NCI-H2029 (cell line): Measurements from ENCODE around the gene DKK3.

Source experiments
- DNase-seq: peaks from one replicate; lab custom pipeline; 2025; lab: John Stamatoyannopoulos, UW

DKK3 gene

DNA sequence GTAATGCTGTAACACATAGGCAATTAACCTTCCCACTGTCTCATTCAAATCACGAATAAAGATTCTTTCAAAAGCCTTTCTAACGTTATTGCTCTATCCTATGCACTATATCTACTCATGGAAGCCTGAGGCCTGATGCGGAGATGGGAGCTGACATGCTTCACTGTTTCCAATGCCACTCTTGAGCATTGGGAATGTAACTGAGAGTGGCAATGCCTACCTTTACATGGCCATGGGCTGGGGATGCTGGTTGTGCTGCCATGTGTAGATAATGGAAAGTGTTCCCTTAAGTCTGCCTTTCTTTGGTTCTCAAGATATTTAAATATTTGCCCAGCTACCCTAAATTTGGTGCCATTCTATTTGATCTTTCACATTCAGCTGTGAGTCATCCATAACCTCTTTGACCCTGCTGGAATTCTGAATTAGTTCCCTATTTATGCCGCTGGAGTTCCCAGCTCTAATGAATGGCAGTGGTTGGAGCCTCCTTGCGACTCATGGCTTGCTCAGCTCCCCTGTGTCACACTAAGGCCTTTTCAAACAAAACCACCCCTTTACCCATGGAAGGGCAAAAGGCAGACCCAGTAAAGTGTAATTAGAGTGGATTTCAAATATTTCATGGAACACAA is 21.4 kb upstream of the DKK3 start:
- no peak for DNase-seq

DNA sequence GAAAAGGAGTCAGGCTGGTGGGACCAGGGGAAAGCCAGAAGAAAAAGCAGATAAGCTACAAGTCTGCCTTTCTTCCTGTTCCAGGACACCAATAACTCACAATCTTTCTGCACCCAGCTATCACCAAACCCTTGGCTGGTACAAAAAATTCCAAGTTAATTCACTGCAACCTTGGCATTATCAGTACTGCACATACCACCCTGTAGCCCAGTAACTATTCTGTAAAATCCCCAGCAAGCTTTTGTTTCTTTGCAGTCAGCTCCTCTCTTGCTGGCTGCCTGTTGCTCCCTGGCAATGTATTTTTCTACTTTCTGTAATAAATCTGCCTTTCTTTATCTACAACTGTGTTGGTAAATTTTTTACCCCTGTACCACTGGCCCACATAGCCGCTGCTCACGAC is 20.7 kb upstream of the DKK3 start:
- no peak for DNase-seq

DNA sequence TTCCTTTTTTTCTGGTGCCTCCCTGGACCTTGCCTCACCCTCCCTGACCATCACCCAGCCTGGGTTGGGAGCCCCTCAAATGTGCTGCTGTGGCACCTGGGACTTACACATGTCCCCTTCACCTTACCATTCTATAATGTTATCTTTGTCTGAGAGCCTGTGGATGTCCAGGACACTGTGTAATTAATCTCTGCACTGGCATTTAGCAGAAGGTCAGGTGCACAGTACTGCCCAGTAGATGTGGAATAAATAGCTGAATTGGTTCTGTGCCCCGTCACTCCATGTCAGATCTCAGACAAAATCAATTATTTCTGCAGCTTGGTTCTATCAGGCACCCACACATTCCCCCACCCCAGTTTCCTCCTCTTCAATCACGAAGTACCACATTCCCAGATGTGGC is 19.9 kb upstream of the DKK3 start:
- DNase-seq: no peak

GRCh38 chr11:12026331-12027211 is 18.1 kb upstream of the DKK3 start:
- DNase-seq: no peak

DNA sequence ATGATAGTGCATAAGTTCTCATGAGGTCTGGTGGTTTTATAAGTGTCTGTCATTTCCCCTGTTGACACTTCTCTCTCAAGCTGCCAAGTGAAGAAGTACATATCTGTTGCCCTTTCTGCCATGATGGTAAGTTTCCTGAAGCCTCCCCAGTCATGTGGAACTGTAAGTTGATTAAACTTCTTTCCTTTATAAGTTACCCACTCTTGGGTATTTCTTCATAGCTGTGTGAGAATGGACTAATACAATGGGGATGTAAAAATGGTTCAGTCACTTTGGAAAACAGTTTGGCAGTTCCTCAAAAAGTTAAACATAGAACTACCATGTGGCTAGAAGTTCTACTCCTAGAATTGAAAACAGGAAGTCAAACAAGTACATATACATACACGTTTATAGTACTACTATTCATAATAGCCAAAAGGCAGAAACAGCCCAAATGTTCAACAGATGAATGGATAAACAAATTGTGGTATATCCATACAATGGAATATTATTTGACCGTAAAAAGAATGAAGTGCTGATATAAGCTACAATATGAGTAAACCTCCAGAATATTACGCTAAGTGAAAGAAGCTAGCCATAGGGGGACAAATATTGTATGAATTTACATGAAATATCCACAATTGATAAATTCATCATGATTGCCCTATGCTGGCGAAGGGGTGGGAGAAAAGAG is 16.0 kb upstream of the DKK3 start:
- no peak for DNase-seq

GRCh38 chr11:12023015-12023414 is 14.6 kb upstream of the DKK3 start:
- no peak for DNase-seq

DNA sequence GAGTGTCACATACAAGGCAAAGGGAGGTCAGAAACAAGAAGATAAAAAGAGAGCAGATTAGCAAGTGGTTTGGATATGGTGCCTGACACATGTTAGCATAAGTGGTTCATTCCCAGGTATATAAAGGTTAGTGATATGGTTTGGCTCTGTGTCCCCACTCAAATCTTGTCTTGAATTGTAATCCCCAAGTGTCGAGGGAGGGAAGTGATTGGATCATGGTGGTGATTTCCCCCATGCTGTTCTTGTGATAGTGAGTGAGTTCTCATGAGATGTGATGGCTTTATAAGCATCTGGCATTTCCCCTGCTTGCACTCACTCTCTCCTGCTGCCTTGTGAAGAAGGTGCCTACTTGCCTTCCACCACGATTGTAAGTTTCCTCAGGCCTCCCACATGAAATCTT is 12.1 kb upstream of the DKK3 start:
- DNase-seq: no peak

DNA sequence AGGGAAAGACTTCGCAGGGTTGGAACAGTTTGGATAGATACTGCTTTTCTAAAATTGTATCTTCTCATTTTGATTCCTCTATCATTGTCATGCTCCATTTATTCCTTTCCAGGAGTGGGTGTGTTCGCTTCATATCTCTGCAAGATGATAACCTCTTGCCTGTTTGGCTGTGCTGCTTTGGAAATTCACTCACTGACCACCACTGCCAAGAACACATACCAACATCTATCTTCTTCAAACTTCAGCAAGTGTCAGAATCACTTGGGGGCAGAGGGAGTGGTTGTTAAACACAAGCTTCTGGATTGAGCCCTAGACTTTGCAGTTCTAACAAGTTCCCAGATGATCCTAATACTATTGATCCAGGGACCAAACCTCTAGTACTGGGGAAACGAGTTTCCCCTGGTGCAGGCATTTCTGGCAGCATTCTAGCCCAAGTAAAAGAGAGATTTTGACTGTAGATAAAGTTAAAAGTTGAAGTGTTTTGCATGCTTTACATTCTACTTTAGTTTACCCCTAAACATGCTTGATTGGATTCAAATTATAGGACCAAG is 11.5 kb upstream of the DKK3 start:
- DNase-seq: no peak

DNA sequence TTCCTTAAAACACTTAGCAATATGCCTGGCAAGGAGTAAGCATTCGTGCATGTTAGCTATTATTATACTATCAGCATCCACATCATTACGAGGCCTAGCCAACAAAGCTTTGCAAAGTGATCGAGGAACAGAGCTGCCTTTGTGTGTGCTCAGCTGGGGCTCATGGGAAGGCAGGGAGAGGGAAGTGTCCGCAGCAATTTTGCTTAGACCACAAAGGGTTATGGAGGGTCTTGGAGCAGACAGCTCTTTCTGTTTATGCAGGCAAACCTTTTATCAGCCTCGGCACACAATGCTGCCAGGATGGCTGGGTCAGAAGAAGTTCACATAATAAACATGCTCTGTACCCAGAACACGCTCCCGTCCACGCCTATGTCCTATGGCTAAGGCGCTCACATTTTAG is 10.9 kb upstream of the DKK3 start:
- no peak for DNase-seq

GRCh38 chr11:12017865-12018453 is 9.5 kb upstream of the DKK3 start:
- DNase-seq: no peak

DNA sequence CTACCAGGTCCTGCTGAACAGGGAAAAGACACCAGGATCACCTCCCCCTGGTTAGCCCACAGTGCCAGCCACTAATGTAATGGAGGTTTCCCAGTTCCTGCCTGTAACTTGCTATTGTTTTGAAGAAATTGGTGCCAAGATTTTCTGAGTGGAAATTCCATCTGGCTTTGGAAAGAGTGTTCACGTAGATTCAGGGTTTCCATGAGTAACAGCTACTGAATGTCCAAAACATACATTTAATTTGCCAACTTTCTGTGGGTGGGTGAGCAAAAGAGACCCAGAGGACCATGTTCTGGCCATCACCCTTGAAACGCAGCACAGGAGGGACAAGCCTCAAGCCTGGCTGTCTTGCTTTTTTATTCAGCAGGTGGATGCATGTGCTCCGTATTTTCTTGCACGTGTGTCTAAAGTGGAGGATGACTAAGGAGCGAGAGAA is 8.8 kb upstream of the DKK3 start:
- DNase-seq: no peak

- DNase-seq: no peak
Measured at GRCh38 chr11:12016246-12016645, 7.8 kb upstream of the DKK3 start.

- no peak for DNase-seq
Measured at GRCh38 chr11:12015486-12015885, 7.1 kb upstream of the DKK3 start.

DNA sequence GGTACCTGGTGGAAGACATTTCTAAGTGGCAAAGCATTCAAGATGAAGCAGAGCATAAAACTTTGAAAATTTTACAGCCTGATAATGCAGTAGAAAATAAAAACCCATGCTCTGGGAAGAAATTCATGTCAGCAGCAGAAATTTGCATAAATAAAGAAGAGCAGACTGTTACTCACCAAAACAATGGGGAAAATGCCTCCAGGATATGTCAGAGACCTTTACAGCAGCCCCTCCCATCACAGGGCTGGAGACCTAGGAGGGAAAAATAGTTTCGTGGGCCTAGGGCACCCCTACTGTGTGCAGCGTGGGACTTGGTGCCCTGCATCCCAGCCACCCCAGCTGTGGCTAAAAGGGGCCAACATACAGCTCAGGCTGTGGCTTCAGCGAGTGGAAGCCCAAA is 5.4 kb upstream of the DKK3 start:
- no peak for DNase-seq

- DNase-seq: no peak
Measured at GRCh38 chr11:12009617-12010321, 1.3 kb upstream of the DKK3 start.

DNA sequence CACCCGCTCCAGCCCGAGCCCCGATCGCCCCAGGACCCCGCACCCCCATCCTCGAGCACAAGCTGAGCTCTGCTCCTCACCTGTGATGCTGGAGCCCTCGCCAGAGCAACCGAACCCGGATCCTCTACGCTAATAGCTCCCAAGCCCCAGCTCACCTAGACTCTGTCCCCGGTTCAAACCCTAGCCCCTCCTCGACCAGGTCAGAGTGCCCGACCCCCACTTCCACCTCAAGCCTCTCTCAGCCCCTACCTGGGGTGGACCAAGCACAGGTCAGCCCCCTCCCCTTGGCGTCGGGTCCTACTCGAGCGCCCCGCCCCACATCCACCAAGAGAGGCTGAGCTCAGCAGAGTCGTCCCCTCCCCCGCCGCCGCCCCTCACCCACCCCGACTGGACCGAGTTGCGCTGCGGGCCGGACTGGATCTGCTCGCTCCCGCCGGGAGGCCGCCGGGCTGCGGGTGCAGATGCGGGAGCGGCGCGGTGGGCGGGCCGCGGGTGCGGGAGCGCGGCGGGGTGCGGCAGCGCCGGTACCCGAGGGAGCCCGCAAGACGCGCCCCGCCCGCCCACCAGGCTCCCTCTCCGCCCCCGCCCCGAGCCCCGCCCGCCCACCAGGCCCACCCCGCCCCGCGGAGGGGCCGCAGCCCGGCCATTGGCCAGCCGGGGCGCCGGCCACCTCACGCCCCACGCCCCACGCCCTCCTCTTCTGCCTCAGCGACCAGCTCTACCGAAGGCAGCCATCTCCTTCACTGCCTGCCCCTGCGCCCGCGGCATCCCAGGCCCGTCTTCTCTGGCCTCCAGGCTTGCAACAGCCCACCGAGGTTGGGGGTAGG is 577 bp upstream of the DKK3 start:
- no peak for DNase-seq

DNA sequence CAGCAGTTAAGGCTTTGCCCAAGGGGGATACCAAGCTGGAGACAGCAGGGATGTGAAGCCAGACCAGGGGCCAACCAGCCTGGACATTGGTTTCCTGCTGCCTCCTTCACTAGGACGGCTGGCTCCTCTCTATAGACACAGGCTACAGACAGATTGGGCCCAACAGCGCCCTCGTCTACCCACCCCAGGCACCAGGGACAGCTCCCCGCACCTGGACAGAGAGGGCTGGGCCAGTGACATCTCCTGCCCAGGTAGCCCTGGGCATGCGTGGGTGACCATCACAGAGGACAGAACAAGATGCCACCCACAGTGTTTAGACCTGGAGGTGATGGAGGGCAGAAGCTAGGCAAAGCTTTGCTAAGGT is 1.2 kb downstream of the DKK3 start:
- no peak for DNase-seq

DNA sequence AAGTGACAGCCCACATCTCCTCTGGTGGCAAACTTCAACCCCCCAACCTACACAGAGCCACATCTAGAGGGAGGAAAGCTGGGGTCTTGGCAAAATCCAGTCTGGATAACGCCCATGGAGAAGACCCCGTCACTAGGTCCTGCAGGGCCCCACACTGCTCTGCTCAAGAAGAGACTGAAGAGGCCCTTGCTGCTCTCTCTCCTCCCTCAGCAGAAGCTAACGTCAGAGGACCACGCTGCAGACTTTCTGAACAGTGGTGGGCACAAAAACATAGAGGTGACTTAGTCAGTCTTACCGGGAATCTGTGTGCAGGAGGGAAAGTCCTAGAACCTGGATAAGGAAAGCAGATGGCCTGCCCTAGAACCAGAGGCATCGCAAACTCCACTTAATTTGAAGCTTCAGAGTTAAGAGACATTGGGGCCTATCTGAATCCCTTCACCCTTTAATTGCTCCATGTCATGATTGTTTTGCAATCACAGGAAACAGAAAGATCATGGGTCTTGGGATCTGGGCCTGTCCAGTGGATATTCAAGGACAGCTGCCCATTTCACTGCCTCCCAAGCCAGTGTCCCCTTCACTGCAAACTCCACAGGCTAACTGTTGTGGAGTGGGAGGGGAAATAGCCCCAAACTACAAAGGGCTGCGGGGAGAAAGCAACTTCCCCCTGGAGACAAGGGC is 1.7 kb downstream of the DKK3 start:
- DNase-seq: no peak

GRCh38 chr11:12005476-12005875 is 3.0 kb downstream of the DKK3 start:
- DNase-seq: no peak

- no peak for DNase-seq
Measured at GRCh38 chr11:12005061-12005460, 3.4 kb downstream of the DKK3 start.
